Liver (tissue), 9 donors: Measurements from ENCODE around the gene OR7D2. TPM values are rescaled to one million over a fixed set of nuclear protein-coding genes. Genes with fewer than 3 reads are reported as not detected.
A peak's percentile ranks its signal among the peaks of the same experiment; 100 is the strongest.

Source experiments
- DNase-seq: peaks from one replicate; pipeline ENCODE4 v3.0.0-alpha.2; 2017; ENCODE audit warnings: low spot score
- H3K27ac ChIP-seq, 2 donors: one replicate each; pipeline ENCODE4 v1.7.0; 2013; ENCODE audit warnings: inconsistent platforms in 2 of 2, low read length in 2 of 2, control low read depth in 1 of 2, low read depth in 1 of 2, mild to moderate bottlenecking in 1 of 2
- H3K27me3 ChIP-seq, 4 donors: one replicate each; pipeline versions ENCODE4 v1.6.1 to v1.7.0; 2013; ENCODE audit warnings: low read length in 3 of 4, inconsistent platforms in 1 of 4, mild to moderate bottlenecking in 1 of 4, moderate library complexity in 1 of 4; ENCODE audit not compliant: control insufficient read depth in 4 of 4, insufficient read depth in 4 of 4
- H3K36me3 ChIP-seq, 4 donors: one replicate each; pipeline versions ENCODE4 v1.6.1 to v1.7.0; 2013; ENCODE audit warnings: low read length in 3 of 4, mild to moderate bottlenecking in 3 of 4, low read depth in 1 of 4, moderate library complexity in 1 of 4; ENCODE audit not compliant: control insufficient read depth in 4 of 4, insufficient read depth in 3 of 4
- H3K4me1 ChIP-seq, 4 donors: one replicate each; pipeline versions ENCODE4 v1.6.1 to v1.7.0; 2013; ENCODE audit warnings: low read length in 3 of 4, mild to moderate bottlenecking in 3 of 4, moderate library complexity in 1 of 4; ENCODE audit not compliant: control insufficient read depth in 4 of 4, insufficient read depth in 4 of 4
- H3K4me3 ChIP-seq, 3 donors: one replicate each; pipeline versions ENCODE4 v1.6.1 to v1.7.0; 2013; ENCODE audit warnings: low read length in 3 of 3, control low read depth in 1 of 3, low read depth in 1 of 3, mild to moderate bottlenecking in 1 of 3
- H3K9ac ChIP-seq, 2 donors: one replicate each; pipeline ENCODE4 v1.7.0; 2013; ENCODE audit warnings: low read length in 2 of 2, mild to moderate bottlenecking in 2 of 2, moderate library complexity in 2 of 2, control low read depth in 1 of 2, low read depth in 1 of 2
- H3K9me3 ChIP-seq, 4 donors: one replicate each; pipeline versions ENCODE4 v1.6.1 to v1.7.0; 2013; ENCODE audit warnings: low read length in 3 of 4; ENCODE audit not compliant: control insufficient read depth in 4 of 4
- CTCF ChIP-seq: fragments of 150-350 bp; IDR thresholded peaks from 2 replicates; pipeline ENCODE4 v1.5.1; 2017; ENCODE audit warnings: improper control_type of control experiment, low read depth, low read length; ENCODE audit not compliant: missing input control
- FOXA1 ChIP-seq: IDR thresholded peaks from 2 replicates; pipeline ENCODE4 v1.6.1; 2016; ENCODE audit warnings: antibody characterized with exemption
- FOXA2 ChIP-seq: IDR thresholded peaks from 2 replicates; pipeline ENCODE4 v1.6.1; 2016; ENCODE audit warnings: antibody characterized with exemption
- HNF4G ChIP-seq: IDR thresholded peaks from 2 replicates; pipeline ENCODE4 v1.6.1; 2016; ENCODE audit warnings: antibody characterized with exemption
- NR2F2 ChIP-seq: IDR thresholded peaks from 2 replicates; pipeline ENCODE4 v1.6.1; 2016; ENCODE audit warnings: antibody characterized with exemption
- RAD21 ChIP-seq, 2 donors: IDR thresholded peaks; 2 replicates each; pipeline ENCODE4 v1.6.1; 2016; ENCODE audit warnings: antibody characterized with exemption in 2 of 2, mild to moderate bottlenecking in 2 of 2
- REST ChIP-seq: IDR thresholded peaks from 2 replicates; pipeline ENCODE4 v1.6.1; 2016; ENCODE audit warnings: antibody characterized with exemption, mild to moderate bottlenecking
- RXRA ChIP-seq, 2 donors: IDR thresholded peaks; 2 replicates each; pipeline ENCODE4 v1.6.1; 2017 to 2018; ENCODE audit warnings: antibody characterized with exemption in 2 of 2, mild to moderate bottlenecking in 1 of 2
- WGBS: extraction: QIAGEN DNeasy Blood & Tissue Kit; methylation state at CpG from one replicate; pipeline ENCODE4 v1.1.7; 2013; 5-methylcytosine and 5-hydroxymethylcytosine counted together
- polyA plus RNA-seq, 2 donors: library from polyadenylated mRNA; stranded (reverse) in 1 of 2; unstranded in 1 of 2; fragments of 200-250 nt in 1 of 2; fragments of >200 nt in 1 of 2; fragmentation: Nextera tagmentation in 1 of 2; extraction: Ambion mirVana in 1 of 2; gene quantifications; one replicate each; pipeline versions ENCODE4 v1.2.1 to v1.2.3, GENCODE V29; 2013 to 2015
- total RNA-seq, 2 donors: library from RNA; depleted of rRNA; stranded (reverse); fragments of >200 nt; gene quantifications; one replicate each; pipeline ENCODE4 v1.2.3, GENCODE V29; 2014
- donor health status: healthy.
- donor health status: healthy.
- donor health status: healthy.
- donor health status: healthy.
- donor health status: healthy.

The OR7D2 gene
- total and polyA plus RNA-seq, 4 donors = 0.06 to 0.18 TPM; not detected in 2

GRCh38 chr19:9205501-9206113, 26.8 kb downstream of the OR7D2 start:
- H3K9ac ChIP-seq = no peak overlapping the region
- 31% methylated on average over 13 of the region's 13 CpGs for WGBS
- peak; percentile 63 for DNase-seq
- H3K9me3 ChIP-seq = no peaks in the 10 kb centered on the region
- H3K27ac ChIP-seq = no peak overlapping the region
- peak overlapping the region in 1 of 3 donors; percentile 43 for H3K4me3 ChIP-seq
- TF ChIP-seq RXRA (IDR thresholded peaks at IDR 0.05) (no peak), NR2F2 (no peak), REST (no peak), RAD21 (IDR thresholded peaks at IDR 0.05) (peak; percentile 88), CTCF (peak; percentile 77)
- no peaks in the 10 kb centered on the region for H3K36me3 ChIP-seq
- H3K27me3 ChIP-seq = peaks cover 0 to 2% (median 0%) of the 10 kb centered on the region in 4 donors
- H3K4me1 ChIP-seq = peaks cover 0 to 3% (median 0%) of the 10 kb centered on the region in 4 donors

GRCh38 chr19:9219489-9219888, 40.7 kb downstream of the OR7D2 start, which contains the start of gene OR7D4:
TSS of gene OR7D4 (minus strand) at chr19:9219589. CDS start at chr19:9214837, 4,752 bp downstream.
- no peak within 1 kb of the TSS for H3K9ac ChIP-seq
- TF ChIP-seq FOXA2 (no peak), HNF4G (no peak), FOXA1 (no peak)
- H3K9me3 ChIP-seq = peaks cover 0 to 3% (median 1%) of the 10 kb centered on the region in 4 donors
- DNase-seq = no peak
- no peaks in the 10 kb centered on the region for H3K36me3 ChIP-seq
- 61% methylated on average over 3 of the region's 3 CpGs for WGBS
- H3K27ac ChIP-seq = no peak within 1 kb of the TSS
- no peaks in the 10 kb centered on the region for H3K27me3 ChIP-seq
- no peaks in the 10 kb centered on the region for H3K4me1 ChIP-seq
- H3K4me3 ChIP-seq = no peak within 1 kb of the TSS

Other genes starting within 250 kb of the OR7D2 start
- gene MUC16, start 168.6 kb upstream of the OR7D2 start, total RNA-seq = under 1 TPM in 1 of 2 donors, not detected in 1; under 0.01 TPM
- gene MUC16, start 168.6 kb upstream of the OR7D2 start, polyA plus RNA-seq = not detected
- not detected for gene OR1M1, start 91.9 kb upstream of the OR7D2 start, total RNA-seq
- gene OR1M1, start 91.9 kb upstream of the OR7D2 start, polyA plus RNA-seq = not detected
- gene OR7G2, start 71.5 kb upstream of the OR7D2 start, total RNA-seq = not detected
- not detected for gene OR7G2, start 71.5 kb upstream of the OR7D2 start, polyA plus RNA-seq
- not detected for gene OR7G1, start 63.2 kb upstream of the OR7D2 start, total RNA-seq
- not detected for gene OR7G1, start 63.2 kb upstream of the OR7D2 start, polyA plus RNA-seq
- not detected for gene OR7G3, start 52.0 kb upstream of the OR7D2 start, total RNA-seq
- not detected for gene OR7G3, start 52.0 kb upstream of the OR7D2 start, polyA plus RNA-seq
- 10 to 100 TPM in 1 of 2 donors, 1 to 10 TPM in 1; 9.9 to 11.6 TPM for gene ZNF317, start 38.6 kb upstream of the OR7D2 start, total RNA-seq
- gene ZNF317, start 38.6 kb upstream of the OR7D2 start, polyA plus RNA-seq = 10 to 100 TPM in 1 of 2 donors, 1 to 10 TPM in 1; 7.8 to 11.2 TPM
- not detected for gene OR7D4, start 40.6 kb downstream of the OR7D2 start, total RNA-seq
- not detected for gene OR7D4, start 40.6 kb downstream of the OR7D2 start, polyA plus RNA-seq
- gene OR7E24, start 72.0 kb downstream of the OR7D2 start, total RNA-seq = not detected
- gene OR7E24, start 72.0 kb downstream of the OR7D2 start, polyA plus RNA-seq = not detected
- gene ZNF699, start 130.9 kb downstream of the OR7D2 start, total RNA-seq = 1 to 10 TPM; 2.5 to 3.0 TPM
- gene ZNF699, start 130.9 kb downstream of the OR7D2 start, polyA plus RNA-seq = 1 to 10 TPM in 1 of 2 donors, under 1 TPM in 1; 0.91 to 1.1 TPM
- gene ZNF559, start 145.2 kb downstream of the OR7D2 start, total RNA-seq = 1 to 10 TPM; 2.6 to 6.2 TPM
- 1 to 10 TPM; 3.1 to 4.1 TPM for gene ZNF559, start 145.2 kb downstream of the OR7D2 start, polyA plus RNA-seq
- under 1 TPM; 0.51 to 0.67 TPM for gene ZNF177, start 184.0 kb downstream of the OR7D2 start, total RNA-seq
- under 1 TPM; 0.32 to 0.40 TPM for gene ZNF177, start 184.0 kb downstream of the OR7D2 start, polyA plus RNA-seq